H1 (cell line): ENCODE measurements around the gene DUS1L. TPM values are rescaled to one million over a fixed set of nuclear protein-coding genes. Genes with fewer than 3 reads are reported as not detected.

Source experiments
- CTCF ChIA-PET: fragments of 300-600 bp; sonication (Branson Sonifier 250); formaldehyde crosslinking; loops from one replicate; lab custom pipeline; 2021; ENCODE audit not compliant: partially characterized antibody; lab: Charles Lee
- POLR2A ChIA-PET: fragments of 300-600 bp; sonication (Branson Sonifier 250); formaldehyde crosslinking; loops from one replicate; lab custom pipeline; 2021; ENCODE audit warnings: inconsistent platforms; ENCODE audit not compliant: partially characterized antibody; lab: Charles Lee
- DNase-seq, 2 experiments: peaks; one replicate each; pipeline versions ENCODE4 v3.0.0 to v3.0.0-alpha.2; 2010 to 2022; ENCODE audit warnings: low spot score in 2 of 2, low read depth in 1 of 2, mixed read lengths in 1 of 2
- FAIRE-seq: peaks from 2 replicates; lab custom pipeline; 2011; peaks lifted over from hg19 to GRCh38; lab: Jason Lieb, UNC
- H2AFZ ChIP-seq: 2 replicates; pipeline ENCODE4 v1.8.1; 2012; ENCODE audit warnings: low read length, inconsistent platforms
- H2AK5ac ChIP-seq: 2 replicates; pipeline ENCODE4 v1.6.1; 2013; ENCODE audit warnings: low read depth, low read length
- H2BK120ac ChIP-seq: replicated peaks from 2 replicates; pipeline ENCODE3; 2013; ENCODE audit warnings: low read depth, low read length, inconsistent platforms
- H2BK12ac ChIP-seq: 2 replicates; pipeline ENCODE4 v1.6.1; 2013; ENCODE audit warnings: low read depth, low read length
- H2BK15ac ChIP-seq: 2 replicates; pipeline ENCODE4 v1.6.1; 2013; ENCODE audit warnings: low read length
- H2BK20ac ChIP-seq: 2 replicates; pipeline ENCODE4 v1.6.1; 2013; ENCODE audit warnings: low read length
- H2BK5ac ChIP-seq: 2 replicates; pipeline ENCODE4 v1.6.1; 2013; ENCODE audit warnings: low read depth, low read length
- H3K14ac ChIP-seq: 2 replicates; pipeline ENCODE4 v1.6.1; 2013; ENCODE audit warnings: inconsistent platforms; ENCODE audit not compliant: insufficient read length
- H3K18ac ChIP-seq: 2 replicates; pipeline ENCODE4 v1.6.1; 2013; ENCODE audit warnings: low read length; ENCODE audit errors: extremely low read depth
- H3K23ac ChIP-seq: 2 replicates; pipeline ENCODE4 v1.6.1; 2013; ENCODE audit warnings: inconsistent platforms; ENCODE audit not compliant: insufficient read length
- H3K23me2 ChIP-seq: 2 replicates; pipeline ENCODE4 v1.6.1; 2013; ENCODE audit warnings: low read depth, low read length
- H3K27ac ChIP-seq: 2 replicates; pipeline ENCODE4 v1.6.1; 2011; ENCODE audit warnings: low read depth, low read length, inconsistent platforms
- H3K27me3 ChIP-seq, 4 experiments: replicated peaks in 1 of 4; 1 replicate in 1 of 4; 2 replicates in 3 of 4; pipeline versions ENCODE4 v1.6.1 to v1.8.1; 2011 to 2013; ENCODE audit warnings: low read length in 3 of 4, mild to moderate bottlenecking in 3 of 4, inconsistent platforms in 2 of 4, mixed read lengths in 2 of 4, moderate library complexity in 1 of 4; ENCODE audit not compliant: control insufficient read depth in 3 of 4, insufficient read depth in 3 of 4; ENCODE audit errors: extremely low read depth in 1 of 4
- H3K36me3 ChIP-seq, 4 experiments: 2 replicates each; pipeline versions ENCODE4 v1.6.1 to v1.8.1; 2011 to 2013; ENCODE audit warnings: mild to moderate bottlenecking in 4 of 4, low read length in 3 of 4, moderate library complexity in 2 of 4, control low read depth in 1 of 4, inconsistent platforms in 1 of 4; ENCODE audit not compliant: insufficient read depth in 4 of 4, control insufficient read depth in 2 of 4
- H3K4ac ChIP-seq: replicated peaks from 2 replicates; pipeline ENCODE3; 2013; ENCODE audit warnings: low read length, low read depth, mixed read lengths, inconsistent platforms; ENCODE audit not compliant: insufficient read length
- H3K4me1 ChIP-seq, 4 experiments: replicated peaks in 1 of 4; 1 replicate in 1 of 4; 2 replicates in 3 of 4; pipeline versions ENCODE4 v1.6.1 to v1.8.1; 2011 to 2013; ENCODE audit warnings: low read length in 3 of 4, inconsistent platforms in 2 of 4, mixed read lengths in 1 of 4; ENCODE audit not compliant: insufficient read depth in 4 of 4, control insufficient read depth in 3 of 4
- H3K4me2 ChIP-seq, 2 experiments: 2 replicates each; pipeline versions ENCODE4 v1.6.1 to v1.8.1; 2011 to 2013; ENCODE audit warnings: low read depth in 2 of 2, low read length in 2 of 2, control low read depth in 1 of 2, inconsistent platforms in 1 of 2, mild to moderate bottlenecking in 1 of 2; ENCODE audit not compliant: insufficient read depth in 1 of 2
- H3K4me3 ChIP-seq, 4 experiments: fragments of 200-600, 300-600 bp in 1 of 4; sonication (generic), shearing (Covaris generic), sonication (Bioruptor Twin) in 1 of 4; 2 replicates each; pipeline versions ENCODE4 v1.5.1 to v1.8.1; 2011 to 2016; ENCODE audit warnings: low read length in 4 of 4, low read depth in 3 of 4, control low read depth in 2 of 4, inconsistent platforms in 2 of 4, mild to moderate bottlenecking in 2 of 4, mixed read lengths in 1 of 4, moderate library complexity in 1 of 4; ENCODE audit not compliant: insufficient read depth in 2 of 4; ENCODE audit errors: extremely low read depth in 1 of 4
- H3K56ac ChIP-seq: replicated peaks from 2 replicates; pipeline ENCODE3; 2013; ENCODE audit warnings: low read depth, mild to moderate bottlenecking, mixed read lengths, low read length, inconsistent platforms; ENCODE audit not compliant: insufficient read length
- H3K79me1 ChIP-seq: 2 replicates; pipeline ENCODE4 v1.6.1; 2013; ENCODE audit warnings: low read depth, low read length, control low read depth
- H3K79me2 ChIP-seq, 2 experiments: 2 replicates each; pipeline versions ENCODE4 v1.6.1 to v1.8.1; 2012 to 2013; ENCODE audit warnings: low read length in 2 of 2, mild to moderate bottlenecking in 2 of 2, inconsistent platforms in 1 of 2; ENCODE audit not compliant: insufficient read depth in 2 of 2, control insufficient read depth in 1 of 2
- H3K9ac ChIP-seq, 4 experiments: replicated peaks in 1 of 4; 1 replicate in 1 of 4; 2 replicates in 3 of 4; pipeline versions ENCODE4 v1.6.1 to v1.8.1; 2011 to 2013; ENCODE audit warnings: low read depth in 3 of 4, low read length in 3 of 4, control low read depth in 2 of 4, mild to moderate bottlenecking in 2 of 4, moderate library complexity in 2 of 4, inconsistent platforms in 1 of 4; ENCODE audit errors: extremely low read depth in 1 of 4
- H3K9me3 ChIP-seq, 2 experiments: 2 replicates each; pipeline versions ENCODE4 v1.6.1 to v1.8.1; 2012 to 2013; ENCODE audit warnings: mild to moderate bottlenecking in 2 of 2, moderate library complexity in 2 of 2, control low read depth in 1 of 2, inconsistent platforms in 1 of 2, low read depth in 1 of 2, low read length in 1 of 2, mixed read lengths in 1 of 2; ENCODE audit not compliant: insufficient read depth in 2 of 2
- H4K20me1 ChIP-seq, 2 experiments: replicated peaks in 1 of 2; 2 replicates each; pipeline versions ENCODE3 to v1.8.1; 2011 to 2013; ENCODE audit warnings: inconsistent platforms in 2 of 2, low read length in 2 of 2, mild to moderate bottlenecking in 1 of 2; ENCODE audit not compliant: insufficient read depth in 2 of 2, control insufficient read depth in 1 of 2
- H4K5ac ChIP-seq: 2 replicates; pipeline ENCODE4 v1.6.1; 2013; ENCODE audit warnings: low read length, low read depth, mixed read lengths, inconsistent platforms; ENCODE audit not compliant: insufficient read length
- H4K8ac ChIP-seq: 2 replicates; pipeline ENCODE4 v1.8.0; 2013; ENCODE audit warnings: mild to moderate bottlenecking, moderate library complexity, low read length, inconsistent platforms; ENCODE audit not compliant: insufficient read depth; ENCODE audit errors: extremely low read depth
- H4K91ac ChIP-seq: replicated peaks from 2 replicates; pipeline ENCODE3; 2013; ENCODE audit warnings: low read length, mixed read lengths, inconsistent platforms; ENCODE audit not compliant: insufficient read length
- ASH2L ChIP-seq: fragments of 200-600, 300-600 bp; sonication (generic); IDR thresholded peaks from one replicate; pipeline ENCODE4 v1.7.1; 2017; ENCODE audit warnings: low read length
- CHD1 ChIP-seq: IDR thresholded peaks from 2 replicates; pipeline ENCODE4 v1.6.1; 2012; ENCODE audit warnings: low read depth, low read length, improper control_type of control experiment
- CHD2 ChIP-seq: IDR thresholded peaks from 2 replicates; pipeline ENCODE4 v1.6.1; 2012; ENCODE audit warnings: low read length, improper control_type of control experiment
- CTCF ChIP-seq, 3 experiments: IDR thresholded peaks; 1 replicate in 2 of 3; 2 replicates in 1 of 3; pipeline versions ENCODE4 v1.5.1 to v1.6.1; 2011; ENCODE audit warnings: low read length in 3 of 3, mild to moderate bottlenecking in 3 of 3, inconsistent platforms in 2 of 3, low read depth in 1 of 3, moderate library complexity in 1 of 3; ENCODE audit not compliant: insufficient read depth in 1 of 3; ENCODE audit errors: control extremely low read depth in 1 of 3
- FOSL1 ChIP-seq: IDR thresholded peaks from 2 replicates; pipeline ENCODE4 v1.6.1; 2011; ENCODE audit warnings: mild to moderate bottlenecking, low read depth, low read length, moderate library complexity; ENCODE audit not compliant: insufficient read depth
- RNF2 ChIP-seq: fragments of 200-900, 300-1000 bp; sonication (generic); IDR thresholded peaks from 2 replicates; pipeline ENCODE4 v1.7.1; 2016; ENCODE audit warnings: borderline replicate concordance, low read depth, mild to moderate bottlenecking, antibody characterized with exemption, low read length; ENCODE audit not compliant: poor library complexity, severe bottlenecking; ENCODE audit errors: missing control alignments
- SAP30 ChIP-seq: fragments of 300-600 bp; sonication (generic); IDR thresholded peaks from 2 replicates; pipeline ENCODE4 v1.7.1; 2012; ENCODE audit warnings: low read length, moderate library complexity, mild to moderate bottlenecking, inconsistent platforms; ENCODE audit not compliant: insufficient read depth, insufficient replicate concordance
- SIRT6 ChIP-seq: IDR thresholded peaks from one replicate; pipeline ENCODE4 v1.7.1; 2012; ENCODE audit warnings: low read length, inconsistent platforms
- SUZ12 ChIP-seq: fragments of 200-600 bp; sonication (generic); IDR thresholded peaks from 2 replicates; pipeline ENCODE4 v1.6.1; 2012; ENCODE audit warnings: mild to moderate bottlenecking, inconsistent platforms, low read length, moderate library complexity, mixed read lengths
- TBP ChIP-seq: IDR thresholded peaks from 2 replicates; pipeline ENCODE4 v1.6.1; 2011; ENCODE audit warnings: low read depth, low read length, improper control_type of control experiment
- WGBS, 2 experiments: shearing (Covaris generic) in 1 of 2; methylation state at CpG; one replicate each; pipeline versions ENCODE4 v1.1.6 to v1.1.7; 2013 to 2015; ENCODE audit warnings: low lambda C conversion rate in 2 of 2, mixed read lengths in 2 of 2, inconsistent platforms in 1 of 2, low coverage in 1 of 2, missing lambda C conversion rate in 1 of 2; ENCODE audit not compliant: insufficient replicate concordance in 2 of 2, insufficient coverage in 1 of 2, insufficient read length in 1 of 2; ENCODE audit errors: extremely low coverage in 1 of 2, missing lambda C conversion rate in 1 of 2; 5-methylcytosine and 5-hydroxymethylcytosine counted together
- polyA plus RNA-seq, 7 experiments: library from polyadenylated mRNA; depleted of rRNA in 3 of 7; stranded (reverse) in 5 of 7; unstranded in 2 of 7; fragments of >200 nt in 5 of 7; fragments of 200-250 nt in 2 of 7; gene quantifications; 1 replicate in 5 of 7; 2 replicates in 1 of 7; 4 replicates in 1 of 7; pipeline versions ENCODE4 v1.2.1 to v1.2.3, GENCODE V29; 2011 to 2013; ENCODE audit warnings: missing spikeins in 2 of 7, mixed read lengths in 2 of 7
- total RNA-seq: library from RNA; stranded (reverse); fragmentation: NEBNext Ultra II Directional; extraction: Animal tissue kit (Norgen Biotek cat#: 25700); gene quantifications from 2 replicates; pipeline ENCODE4 v1.2.1, GENCODE V29; 2021

DUS1L gene
- total and polyA plus RNA-seq, 2 of the 8 experiments (the other 6 are each of a cell fraction or from before 2014, with no cell fraction given), result 34.5 to 69.1 TPM

- Histone ChIP-seq H3K23me2 (0 out of 2 replicates have a peak, but pooled peaks cover 2% of the 10 kb centered on the region), H2AK5ac (no peak overlapping the region), H3K18ac (no peak overlapping the region), H3K27me3 (peaks cover 0 to 4% (median 0%) of the 10 kb centered on the region in 4 experiments; a peak in 2 of 7 replicates), H2BK12ac (no peak overlapping the region), H3K9ac (no peak overlapping the region), H4K5ac (no peak overlapping the region), H2BK15ac (no peak overlapping the region), H3K4me1 (peaks cover 0 to 8% (median 2%) of the 10 kb centered on the region in 4 experiments; a peak in 4 of 7 replicates), H3K23ac (no peak overlapping the region), H3K14ac (no peak overlapping the region), H4K91ac (no peak overlapping the region), H3K9me3 (no peaks in the 10 kb centered on the region), H3K4me2 (no peak overlapping the region), H4K20me1 (peaks cover 3 to 6% of the 10 kb centered on the region in 2 experiments), H2BK20ac (no peak overlapping the region), H3K27ac (no peak overlapping the region), H2BK5ac (no peak overlapping the region), H3K56ac (no peak overlapping the region), H3K4ac (no peak overlapping the region), H2BK120ac (no peak overlapping the region), H3K79me1 (no peaks in the 10 kb centered on the region), H3K79me2 (no peaks in the 10 kb centered on the region), H3K36me3 (no peaks in the 10 kb centered on the region), H4K8ac (peak overlapping the region; percentile 14; the same call in 1 of the 2 replicates), H3K4me3 (no peak overlapping the region), H2AFZ (no peak overlapping the region)
- TF ChIP-seq SUZ12, result no peak
- no peak for TF ChIP-seq SIRT6
- no peak for TF ChIP-seq RNF2
- no peak for TF ChIP-seq CHD1
- no peak for TF ChIP-seq CHD2
- TF ChIP-seq CTCF (IDR thresholded peaks at IDR 0.05; ENCODE audit: control extremely low read depth in 1 of 3, insufficient read depth in 1 of 3, low read depth in 1 of 3, low read length in 3 of 3), result no peak
- no peak for TF ChIP-seq FOSL1
- no peak for TF ChIP-seq SAP30
- TF ChIP-seq ASH2L, result no peak
- no peak for TF ChIP-seq TBP
- ChIA-PET POLR2A (no interaction called here), CTCF (interaction anchor here (0.7 to 10.5 kb wide), 6 partner anchors 11 to 91 kb away, joined by 3 to 61 read pairs (median 4); partner anchors contain the start of gene FASN)
- FAIRE-seq, result no peak
- DNase-seq, result no peak
- 93% methylated on average over 7 of the region's 9 CpGs; no CpG with 5 or more reads in 1 of the 2 experiments for WGBS, 2 experiments
Observed at GRCh38 chr17:82114872-82115271, 49.3 kb upstream of the DUS1L start.
